Right forelimb (tissue), 1 donor: ENCODE data around the gene TMEM235.

Source experiments
- DNase-seq: peaks from one replicate; pipeline ENCODE4 v3.0.0-alpha.2; 2018

TMEM235 gene

DNA sequence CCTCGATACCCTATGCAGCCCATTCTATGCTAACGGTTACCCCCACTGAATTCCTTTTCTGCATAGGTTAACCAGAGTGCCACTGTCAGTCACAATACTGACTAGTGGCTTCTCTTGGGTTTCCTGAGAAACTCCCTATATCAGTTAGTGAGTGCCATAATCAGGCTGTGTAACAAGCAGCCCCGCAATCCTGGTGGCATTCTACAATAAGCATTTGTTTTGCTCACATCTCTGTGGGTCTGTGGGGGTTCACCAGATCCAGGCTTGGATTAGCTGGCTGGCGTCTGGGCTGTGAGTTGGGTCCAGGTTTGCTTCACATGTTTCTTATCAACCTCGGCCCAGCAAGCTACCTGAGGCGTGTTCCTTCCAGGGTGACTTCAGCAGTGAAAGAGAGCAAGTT is 42.4 kb downstream of the TMEM235 start:
- DNase-seq, result no peak

- DNase-seq, result no peak
Measured at GRCh38 chr17:78275355-78275754, 43.9 kb downstream of the TMEM235 start.

DNA sequence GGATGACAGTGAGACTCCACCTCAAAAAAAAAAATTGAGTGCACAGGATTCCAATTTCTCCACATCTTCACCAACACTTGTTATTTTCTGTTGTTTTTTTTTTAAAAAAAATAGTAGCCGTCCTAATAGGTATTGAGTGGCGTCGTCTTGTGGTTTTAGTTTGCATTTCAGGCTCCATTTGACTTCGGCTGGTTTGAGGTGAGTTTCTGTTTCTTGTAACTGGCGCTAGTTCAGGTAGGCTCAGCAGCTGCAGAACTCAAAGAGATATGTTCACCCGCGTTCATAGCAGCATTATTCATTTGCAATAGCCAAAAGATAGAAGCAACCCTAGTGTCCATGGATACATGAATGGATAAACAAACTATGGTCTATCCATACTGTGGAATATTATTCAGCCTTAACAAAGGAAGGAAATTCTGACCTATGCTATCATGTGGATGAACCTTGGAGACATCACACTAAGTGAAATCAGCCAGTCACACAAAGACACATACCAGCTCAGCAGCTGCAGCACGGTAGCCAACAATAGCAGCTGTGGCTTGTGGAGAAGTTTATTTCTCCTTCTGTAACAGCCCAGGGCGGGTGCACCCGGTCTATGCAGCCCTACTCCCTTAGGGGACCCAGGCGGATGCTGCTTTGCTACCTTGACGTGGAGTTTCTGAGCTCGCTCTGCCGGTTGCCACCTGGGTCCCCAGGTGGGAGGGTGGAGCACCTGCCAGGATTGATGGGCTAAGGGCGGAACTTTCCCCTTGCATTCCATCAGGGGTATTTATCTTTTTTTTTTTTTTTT is 44.9 kb downstream of the TMEM235 start:
- DNase-seq, result no peak

DNA sequence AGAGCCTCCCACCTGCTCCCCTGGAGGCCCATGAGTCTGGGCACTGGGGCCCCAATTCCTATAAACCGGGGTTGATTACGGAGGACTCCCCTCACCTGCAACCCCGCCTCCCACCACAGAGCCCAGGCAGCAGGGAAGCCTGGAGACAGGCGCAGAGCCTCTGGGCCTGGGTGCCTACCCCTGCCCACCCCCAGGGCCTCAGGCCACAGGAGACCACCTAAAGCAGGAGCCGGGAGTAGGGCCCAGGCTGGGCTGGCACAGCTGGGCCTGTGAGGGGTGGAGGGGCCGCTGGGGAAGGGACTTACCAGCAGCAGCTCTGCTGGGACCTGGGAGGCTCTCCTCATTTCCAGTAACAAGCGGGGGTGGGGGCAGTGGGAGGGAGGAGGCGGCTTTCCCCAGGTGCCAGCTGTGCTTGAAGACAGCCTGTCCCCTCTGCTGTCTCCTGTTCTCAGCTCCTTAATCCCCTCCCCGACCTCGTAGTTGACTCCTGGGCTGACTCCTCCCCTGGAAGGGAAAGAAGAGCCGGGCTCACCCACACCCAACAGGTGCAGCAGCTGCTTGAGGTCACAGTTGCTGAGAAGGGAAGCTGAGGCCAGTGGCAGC is 46.8 kb downstream of the TMEM235 start:
- no peak for DNase-seq

- no peak for DNase-seq
Measured at GRCh38 chr17:78279360-78279990, 48.0 kb downstream of the TMEM235 start.

DNA sequence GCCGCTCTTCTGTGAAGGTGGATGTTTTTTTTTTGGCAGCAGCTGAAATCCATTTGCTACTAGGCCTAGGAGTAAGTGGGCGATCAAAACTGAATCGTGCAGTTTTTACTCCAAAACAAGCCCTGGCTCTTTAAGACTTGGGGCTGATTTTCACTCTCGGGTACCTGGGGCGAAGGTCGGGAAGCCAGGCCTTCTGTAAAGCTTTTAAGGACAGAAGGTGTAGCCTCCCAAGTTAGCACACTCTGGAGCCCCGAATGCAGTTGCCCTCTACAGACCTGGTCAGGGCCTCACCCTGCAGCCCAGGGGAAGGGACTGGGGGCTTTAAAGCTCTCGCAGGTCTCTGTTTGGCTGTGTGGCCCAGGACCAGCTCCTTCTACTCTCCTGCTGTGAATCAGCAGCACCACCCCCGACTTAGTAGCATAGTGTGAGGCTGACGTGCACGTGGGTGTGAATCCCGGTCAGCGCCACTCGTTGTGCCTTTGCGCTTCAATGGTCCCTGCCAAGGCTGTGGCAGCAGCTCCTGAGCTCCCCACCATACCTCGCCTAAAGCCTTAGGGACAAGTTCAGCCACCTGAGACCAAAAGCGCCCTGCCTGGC is 49.9 kb downstream of the TMEM235 start:
- no peak for DNase-seq

GRCh38 chr17:78284146-78284545 is 52.7 kb downstream of the TMEM235 start:
- no peak for DNase-seq

- DNase-seq, result no peak
Measured at GRCh38 chr17:78289004-78289403, 57.6 kb downstream of the TMEM235 start.

GRCh38 chr17:78289802-78290363 is 58.5 kb downstream of the TMEM235 start:
- peak; percentile 84 for DNase-seq
